ENCODE data around the gene ERMN.

DNA sequence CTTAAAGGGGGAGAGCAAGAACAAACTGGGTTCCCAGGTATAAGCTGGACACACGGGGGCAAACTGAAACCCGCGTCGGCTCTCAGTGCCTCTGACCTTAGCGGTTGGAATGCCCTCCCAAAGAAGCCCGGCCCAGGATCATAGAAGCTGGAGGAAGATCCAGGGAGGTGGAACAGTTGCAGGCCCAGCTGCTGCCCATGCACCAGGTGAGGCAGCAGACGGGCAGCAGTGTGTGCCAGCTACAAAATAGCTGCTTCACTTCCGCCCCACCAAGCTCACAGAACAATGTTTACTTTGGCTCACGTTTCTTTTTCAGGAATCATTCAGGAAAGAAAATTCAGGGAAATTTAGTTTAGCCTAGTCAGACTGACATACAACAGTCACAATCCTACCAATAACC lies 3.9 kb upstream of the ERMN start:
- TF ChIP-seq EZH2 (IDR thresholded peaks at IDR 0.05; ENCODE audit: insufficient read depth, poor library complexity, severe bottlenecking) = no peak
- no peak for TF ChIP-seq EZH2phosphoT487 (IDR thresholded peaks at IDR 0.05; ENCODE audit: insufficient read depth, low read depth)
